HEK293T (cell line): ENCODE results near the gene RANGAP1.
A peak's percentile ranks its signal among the peaks of the same experiment; 100 is the strongest.

Source experiments
- ARNT ChIP-seq: fragments of 450-650 bp; IDR thresholded peaks from 2 replicates; pipeline ENCODE4 v1.6.1; 2017; ENCODE audit warnings: mild to moderate bottlenecking
- BHLHE40 ChIP-seq: fragments of 450-650 bp; IDR thresholded peaks from 2 replicates; pipeline ENCODE4 v1.6.1; 2016; ENCODE audit warnings: mild to moderate bottlenecking, moderate library complexity, borderline replicate concordance
- ELF4 ChIP-seq: fragments of 450-650 bp; IDR thresholded peaks from 2 replicates; pipeline ENCODE4 v1.6.1; 2017; ENCODE audit warnings: antibody characterized with exemption
- FOXA1 ChIP-seq: fragments of 450-650 bp; IDR thresholded peaks from 2 replicates; pipeline ENCODE4 v1.6.1; 2016; ENCODE audit warnings: mild to moderate bottlenecking
- FOXM1 ChIP-seq: fragments of 450-650 bp; IDR thresholded peaks from 2 replicates; pipeline ENCODE4 v1.6.1; 2017; ENCODE audit warnings: mild to moderate bottlenecking, borderline replicate concordance
- NFRKB ChIP-seq: fragments of 450-650 bp; IDR thresholded peaks from 2 replicates; pipeline ENCODE4 v1.6.1; 2016; ENCODE audit warnings: mild to moderate bottlenecking, moderate library complexity
- PKNOX1 ChIP-seq: fragments of 450-650 bp; IDR thresholded peaks from 2 replicates; pipeline ENCODE4 v1.6.1; 2016
- SP1 ChIP-seq: fragments of 450-650 bp; IDR thresholded peaks from 2 replicates; pipeline ENCODE4 v1.6.1; 2017
- SUZ12 ChIP-seq: fragments of 450-650 bp; IDR thresholded peaks from 2 replicates; pipeline ENCODE4 v1.6.1; 2016; ENCODE audit warnings: mild to moderate bottlenecking

GRCh38 chr22:41285820-41286638 lies at the start of gene RANGAP1:
- peak; percentile 71; the same call in 1 of the 2 replicates for TF ChIP-seq FOXM1
- no peak for TF ChIP-seq PKNOX1
- no peak for TF ChIP-seq SP1
- TF ChIP-seq ARNT = no peak
- 0 out of 2 replicates have a peak, but pooled peaks have one; percentile 33 for TF ChIP-seq NFRKB
- TF ChIP-seq FOXA1 = no peak
- peak; percentile 87 for TF ChIP-seq SUZ12
- TF ChIP-seq ELF4 = peak; percentile 70
- TF ChIP-seq BHLHE40 = no peak
